T-helper 2 cell treated with Interferon-gamma antibody and Interleukin-4, amounts not matched to agents 5 μg/mL and 100 μg/mL, for 36 hours (primary cell): Measurements from ENCODE around the gene TTC7B.
A peak's percentile ranks its signal among the peaks of the same experiment; 100 is the strongest.
"Not testable (repeated sequence)": the region's sequence is repeated elsewhere in the genome, so short reads cannot be mapped to it uniquely, and the experiment has no call there.

Experiments used
- DNase-seq: peaks from one replicate; pipeline ENCODE4 v3.0.0; 2021; ENCODE audit warnings: low spot score
- H3K27ac Mint-ChIP-seq: one replicate; pipeline ENCODE4 v1.8.0; 2021; ENCODE audit warnings: mild to moderate bottlenecking, mixed read lengths
- H3K27me3 Mint-ChIP-seq: one replicate; pipeline ENCODE4 v1.8.0; 2021; ENCODE audit warnings: low read depth, mixed read lengths
- H3K36me3 Mint-ChIP-seq: one replicate; pipeline ENCODE4 v1.8.0; 2021; ENCODE audit warnings: low read depth, mixed read lengths
- H3K4me1 Mint-ChIP-seq: one replicate; pipeline ENCODE4 v1.8.0; 2021; ENCODE audit warnings: low read depth, mixed read lengths
- H3K4me3 Mint-ChIP-seq: one replicate; pipeline ENCODE4 v1.8.0; 2022; ENCODE audit warnings: mild to moderate bottlenecking, moderate library complexity, mixed read lengths
- H3K9me3 Mint-ChIP-seq: one replicate; pipeline ENCODE4 v1.8.0; 2021; ENCODE audit warnings: mixed read lengths

Gene TTC7B, protein sequence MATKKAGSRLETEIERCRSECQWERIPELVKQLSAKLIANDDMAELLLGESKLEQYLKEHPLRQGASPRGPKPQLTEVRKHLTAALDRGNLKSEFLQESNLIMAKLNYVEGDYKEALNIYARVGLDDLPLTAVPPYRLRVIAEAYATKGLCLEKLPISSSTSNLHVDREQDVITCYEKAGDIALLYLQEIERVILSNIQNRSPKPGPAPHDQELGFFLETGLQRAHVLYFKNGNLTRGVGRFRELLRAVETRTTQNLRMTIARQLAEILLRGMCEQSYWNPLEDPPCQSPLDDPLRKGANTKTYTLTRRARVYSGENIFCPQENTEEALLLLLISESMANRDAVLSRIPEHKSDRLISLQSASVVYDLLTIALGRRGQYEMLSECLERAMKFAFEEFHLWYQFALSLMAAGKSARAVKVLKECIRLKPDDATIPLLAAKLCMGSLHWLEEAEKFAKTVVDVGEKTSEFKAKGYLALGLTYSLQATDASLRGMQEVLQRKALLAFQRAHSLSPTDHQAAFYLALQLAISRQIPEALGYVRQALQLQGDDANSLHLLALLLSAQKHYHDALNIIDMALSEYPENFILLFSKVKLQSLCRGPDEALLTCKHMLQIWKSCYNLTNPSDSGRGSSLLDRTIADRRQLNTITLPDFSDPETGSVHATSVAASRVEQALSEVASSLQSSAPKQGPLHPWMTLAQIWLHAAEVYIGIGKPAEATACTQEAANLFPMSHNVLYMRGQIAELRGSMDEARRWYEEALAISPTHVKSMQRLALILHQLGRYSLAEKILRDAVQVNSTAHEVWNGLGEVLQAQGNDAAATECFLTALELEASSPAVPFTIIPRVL

DNA sequence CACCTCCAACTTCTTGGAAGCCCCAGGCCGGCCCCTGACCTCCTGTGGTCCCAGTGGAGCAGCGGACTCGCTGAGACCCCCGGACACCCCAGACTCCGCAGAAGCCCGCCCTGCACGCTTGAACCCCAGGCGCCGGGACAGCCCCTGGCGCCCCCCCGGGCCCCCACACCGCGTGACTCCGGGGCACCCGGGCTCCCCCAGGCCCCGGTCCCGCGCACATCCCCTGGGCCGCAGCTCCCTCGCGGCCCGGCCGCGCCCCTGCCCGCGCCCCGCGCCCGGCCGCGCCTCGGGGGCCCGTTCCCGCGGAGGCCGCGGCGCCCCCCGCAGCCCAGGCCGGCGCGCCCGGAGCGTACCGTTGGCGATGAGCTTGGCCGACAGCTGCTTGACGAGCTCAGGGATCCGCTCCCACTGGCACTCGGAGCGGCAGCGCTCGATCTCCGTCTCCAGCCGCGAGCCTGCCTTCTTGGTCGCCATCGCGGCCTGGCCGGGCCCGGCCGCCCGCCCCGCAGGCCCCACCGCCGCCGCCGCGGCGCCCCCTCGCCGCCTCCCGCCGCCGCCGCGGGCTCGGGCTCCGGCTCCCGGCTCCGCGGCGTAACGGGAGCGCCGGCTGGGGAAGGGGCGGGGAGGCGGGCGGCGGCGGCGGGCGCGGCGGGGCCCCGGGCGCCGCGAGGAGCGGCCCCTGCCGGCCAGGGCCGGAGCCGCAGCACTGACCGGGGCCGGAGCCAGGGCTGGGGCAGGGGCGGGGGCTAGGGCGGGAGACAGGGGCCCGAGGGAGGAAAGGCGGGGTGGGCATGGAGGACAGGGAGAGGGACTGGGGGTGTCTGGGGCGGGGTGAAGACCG lies at the start of gene TTC7B:
TSS of gene TTC7B (minus strand) at position 609 of the 841 bp plus-strand sequence. CDS start at position 474, 135 bp downstream.
- Mint-ChIP-seq H3K27ac (no peak within 1 kb of the TSS), H3K36me3 (no peaks in the 10 kb centered on the region), H3K9me3 (no peaks in the 10 kb centered on the region), H3K27me3 (peaks cover 38% of the 10 kb centered on the region), H3K4me1 (peaks cover 9% of the 10 kb centered on the region), H3K4me3 (peak within 1 kb of the TSS; percentile 59)
- DNase-seq: no peak

DNA sequence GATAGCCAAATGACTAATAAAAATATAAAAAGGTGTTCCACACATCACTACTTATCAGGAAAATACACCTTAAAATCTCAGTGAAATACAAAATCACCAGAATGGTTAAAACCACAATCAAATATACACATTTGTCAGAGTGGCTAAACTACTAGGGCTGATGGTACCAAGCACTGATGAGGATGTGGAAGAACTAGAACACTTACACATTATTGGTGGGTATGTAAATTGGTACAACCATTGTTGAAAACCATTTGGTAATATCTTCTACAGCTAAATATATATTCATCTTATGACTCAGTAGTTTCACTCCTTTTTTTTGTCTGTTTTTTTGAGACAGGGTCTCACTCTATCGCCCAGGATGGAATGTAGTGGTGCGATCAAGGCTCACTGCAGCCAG lies 48.5 kb upstream of the TTC7B start:
- Mint-ChIP-seq H3K9me3 (no peaks in the 10 kb centered on the region), H3K4me1 (no peaks in the 10 kb centered on the region), H3K27me3 (no peaks in the 10 kb centered on the region), H3K27ac (no peak overlapping the region), H3K36me3 (peaks cover 29% of the 10 kb centered on the region), H3K4me3 (no peak overlapping the region)
- no peak for DNase-seq

DNA sequence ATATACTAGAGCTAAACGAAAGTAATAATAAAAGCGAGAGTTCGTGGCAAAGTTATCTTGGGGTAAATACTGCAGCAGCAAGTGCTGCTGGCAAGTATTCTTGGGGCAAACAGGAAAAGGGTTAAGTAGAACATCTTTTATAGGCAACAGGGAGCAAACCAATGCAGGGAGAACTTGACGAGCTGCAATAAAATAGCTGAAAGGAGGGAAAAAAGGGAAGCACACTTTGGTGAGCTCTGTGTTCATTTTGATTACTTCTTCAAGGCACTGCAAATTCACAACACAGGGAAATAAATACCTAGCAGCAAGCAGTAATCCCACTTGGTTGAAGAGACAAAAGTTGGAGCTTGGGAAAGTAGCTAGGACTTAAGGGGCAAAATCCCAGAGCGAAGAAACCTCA lies 42.3 kb upstream of the TTC7B start:
- H3K4me3 Mint-ChIP-seq: no peak overlapping the region
- peaks cover 7% of the 10 kb centered on the region for H3K4me1 Mint-ChIP-seq
- no peaks in the 10 kb centered on the region for H3K27me3 Mint-ChIP-seq
- DNase-seq: no peak
- peaks cover 13% of the 10 kb centered on the region for H3K36me3 Mint-ChIP-seq
- H3K9me3 Mint-ChIP-seq: no peaks in the 10 kb centered on the region
- no peak overlapping the region for H3K27ac Mint-ChIP-seq

DNA sequence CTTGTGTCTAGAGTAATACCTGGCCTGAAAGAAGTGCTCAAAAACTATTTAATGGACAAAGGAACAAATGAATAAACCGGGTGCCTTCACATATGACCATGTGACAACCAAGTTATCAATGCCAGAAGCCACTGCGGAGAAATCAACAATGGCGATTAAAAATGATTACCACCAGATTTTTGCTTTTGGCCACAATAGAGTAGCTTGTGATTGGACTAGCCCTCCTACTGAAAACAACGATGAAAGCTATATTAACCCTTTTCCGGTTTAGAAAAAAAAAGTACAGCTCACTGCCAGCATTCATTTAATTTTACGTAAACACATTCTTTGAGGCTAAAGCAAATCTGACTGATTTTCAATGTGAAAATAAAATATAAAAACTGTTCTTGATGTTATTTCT lies 41.6 kb upstream of the TTC7B start:
- H3K27me3 Mint-ChIP-seq: no peaks in the 10 kb centered on the region
- no peak overlapping the region for H3K4me3 Mint-ChIP-seq
- no peak overlapping the region for H3K27ac Mint-ChIP-seq
- no peaks in the 10 kb centered on the region for H3K9me3 Mint-ChIP-seq
- H3K36me3 Mint-ChIP-seq: peaks cover 17% of the 10 kb centered on the region
- H3K4me1 Mint-ChIP-seq: peaks cover 7% of the 10 kb centered on the region
- DNase-seq: no peak

GRCh38 chr14:90856115-90856514 lies 39.9 kb upstream of the TTC7B start:
- H3K36me3 Mint-ChIP-seq: peaks cover 10% of the 10 kb centered on the region
- H3K9me3 Mint-ChIP-seq, H3K27ac Mint-ChIP-seq, DNase-seq, H3K27me3 Mint-ChIP-seq, H3K4me1 Mint-ChIP-seq, H3K4me3 Mint-ChIP-seq: not testable (repeated sequence)

- peaks cover 8% of the 10 kb centered on the region for H3K36me3 Mint-ChIP-seq
- no peaks in the 10 kb centered on the region for H3K9me3 Mint-ChIP-seq
- no peaks in the 10 kb centered on the region for H3K27me3 Mint-ChIP-seq
- H3K4me1 Mint-ChIP-seq: no peaks in the 10 kb centered on the region
- no peak for DNase-seq
- H3K27ac Mint-ChIP-seq: no peak overlapping the region
- no peak overlapping the region for H3K4me3 Mint-ChIP-seq
These were observed 36.9 kb upstream of the TTC7B start for GRCh38 chr14:90853116-90853515.

DNA sequence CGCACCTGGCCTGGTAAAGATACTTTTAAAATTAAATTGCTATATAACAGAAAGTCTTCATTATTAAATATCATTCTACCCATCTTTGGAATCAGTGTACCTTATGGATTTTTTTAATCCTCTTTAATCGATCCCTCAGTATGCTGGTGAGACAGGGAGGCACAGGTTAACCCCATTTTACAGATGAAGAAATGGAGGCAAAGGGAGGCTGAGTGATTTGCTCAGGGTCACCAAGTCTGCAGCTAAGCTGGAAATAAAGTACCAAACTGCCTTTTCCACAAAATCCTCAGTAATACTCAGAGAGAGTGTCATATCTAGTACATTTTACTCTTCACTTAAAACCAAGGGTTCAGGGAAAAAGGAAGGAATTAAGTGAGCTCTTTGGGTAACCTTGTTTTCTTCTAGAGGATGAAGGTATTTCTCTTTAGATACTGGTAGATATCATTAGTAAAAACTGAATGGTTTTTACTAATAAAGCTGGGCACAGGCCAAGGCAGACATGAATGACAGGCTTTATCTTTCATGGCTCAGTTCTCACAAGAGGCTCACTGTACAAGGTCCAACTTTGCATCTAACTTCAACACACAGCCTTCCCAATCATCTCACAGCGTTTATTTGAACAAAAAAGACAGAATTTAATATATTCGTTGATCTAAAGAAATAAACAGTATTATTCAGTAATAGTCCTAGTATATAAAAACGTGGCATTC lies 35.3 kb upstream of the TTC7B start:
- no peak for DNase-seq
- H3K27ac Mint-ChIP-seq: no peak overlapping the region
- H3K4me3 Mint-ChIP-seq: no peak overlapping the region
- H3K27me3 Mint-ChIP-seq: no peaks in the 10 kb centered on the region
- H3K36me3 Mint-ChIP-seq: peaks cover 10% of the 10 kb centered on the region
- no peaks in the 10 kb centered on the region for H3K9me3 Mint-ChIP-seq
- no peaks in the 10 kb centered on the region for H3K4me1 Mint-ChIP-seq

DNA sequence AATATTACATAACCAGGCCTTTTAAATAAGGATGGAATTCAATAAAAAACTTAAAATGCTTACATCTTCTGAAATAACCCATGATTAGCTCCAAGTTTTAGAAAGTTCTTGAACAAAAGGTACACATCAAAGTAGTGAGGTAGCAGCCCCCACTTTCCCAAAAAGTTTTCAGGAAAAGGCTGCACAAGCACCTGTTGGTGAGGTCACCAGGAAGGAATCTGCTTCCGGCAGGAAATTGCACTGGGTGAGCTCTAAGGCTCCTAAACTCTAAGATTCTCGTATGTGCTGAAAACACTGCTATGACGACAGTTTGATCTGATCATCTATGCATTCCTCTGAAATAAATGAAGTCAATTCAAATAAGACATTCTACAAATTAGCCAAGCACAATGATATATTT lies 34.3 kb upstream of the TTC7B start:
- Mint-ChIP-seq H3K9me3 (no peaks in the 10 kb centered on the region), H3K36me3 (peaks cover 10% of the 10 kb centered on the region), H3K27me3 (no peaks in the 10 kb centered on the region), H3K27ac (no peak overlapping the region), H3K4me3 (no peak overlapping the region), H3K4me1 (no peaks in the 10 kb centered on the region)
- no peak for DNase-seq

GRCh38 chr14:90849787-90850444 lies 33.7 kb upstream of the TTC7B start:
- no peak overlapping the region for H3K27ac Mint-ChIP-seq
- no peaks in the 10 kb centered on the region for H3K9me3 Mint-ChIP-seq
- no peak overlapping the region for H3K4me3 Mint-ChIP-seq
- no peaks in the 10 kb centered on the region for H3K27me3 Mint-ChIP-seq
- H3K36me3 Mint-ChIP-seq: peaks cover 8% of the 10 kb centered on the region
- no peak for DNase-seq
- no peaks in the 10 kb centered on the region for H3K4me1 Mint-ChIP-seq

- Mint-ChIP-seq H3K4me1 (no peaks in the 10 kb centered on the region), H3K27me3 (no peaks in the 10 kb centered on the region), H3K9me3 (no peaks in the 10 kb centered on the region), H3K4me3 (no peak overlapping the region), H3K27ac (no peak overlapping the region), H3K36me3 (peaks cover 8% of the 10 kb centered on the region)
- DNase-seq: no peak
These were observed 32.9 kb upstream of the TTC7B start for GRCh38 chr14:90848944-90849731.

GRCh38 chr14:90846511-90846910 lies 30.3 kb upstream of the TTC7B start:
- H3K4me3 Mint-ChIP-seq: no peak overlapping the region
- peaks cover 4% of the 10 kb centered on the region for H3K36me3 Mint-ChIP-seq
- H3K27ac Mint-ChIP-seq: no peak overlapping the region
- H3K9me3 Mint-ChIP-seq: no peaks in the 10 kb centered on the region
- H3K4me1 Mint-ChIP-seq: peaks cover 5% of the 10 kb centered on the region
- DNase-seq: no peak
- no peaks in the 10 kb centered on the region for H3K27me3 Mint-ChIP-seq

GRCh38 chr14:90844321-90844720 lies 28.1 kb upstream of the TTC7B start:
- Mint-ChIP-seq H3K4me1 (peaks cover 5% of the 10 kb centered on the region), H3K9me3 (no peaks in the 10 kb centered on the region), H3K36me3 (peaks cover 3% of the 10 kb centered on the region), H3K27ac (no peak overlapping the region), H3K27me3 (no peaks in the 10 kb centered on the region), H3K4me3 (no peak overlapping the region)
- no peak for DNase-seq
